Smooth muscle cell (in vitro differentiated cells): ENCODE results near the gene CYP27B1. TPM values are rescaled to one million over a fixed set of nuclear protein-coding genes. Genes with fewer than 3 reads are reported as not detected.

ENCODE experiments used
- DNase-seq: peaks from one replicate; lab custom pipeline; 2025; ENCODE audit not compliant: unreplicated experiment; lab: John Stamatoyannopoulos, UW
- H2AFZ ChIP-seq: fragments of 200-600 bp; sonication (generic); 2 replicates; pipeline ENCODE4 v1.6.0; 2016; ENCODE audit warnings: antibody characterized with exemption, low read depth, mild to moderate bottlenecking
- H3F3A ChIP-seq: fragments of 200-600 bp; sonication (generic); 2 replicates; pipeline ENCODE4 v1.6.0; 2017; ENCODE audit warnings: antibody characterized with exemption, low read depth
- H3K27ac ChIP-seq: fragments of 200-600 bp; sonication (generic); 2 replicates; pipeline ENCODE4 v1.5.1; 2016; ENCODE audit warnings: low read depth, mild to moderate bottlenecking
- H3K27me3 ChIP-seq: fragments of 200-600 bp; sonication (generic); 2 replicates; pipeline ENCODE4 v1.6.1; 2016; ENCODE audit warnings: low read depth, mild to moderate bottlenecking
- H3K36me3 ChIP-seq: fragments of 200-600 bp; sonication (generic); 2 replicates; pipeline ENCODE4 v1.5.1; 2016; ENCODE audit warnings: low read depth
- H3K4me1 ChIP-seq: fragments of 200-600 bp; sonication (generic); 2 replicates; pipeline ENCODE4 v1.5.1; 2016; ENCODE audit warnings: low read depth
- H3K4me2 ChIP-seq: fragments of 200-600 bp; sonication (generic); 2 replicates; pipeline ENCODE4 v1.6.0; 2016; ENCODE audit warnings: mild to moderate bottlenecking
- H3K4me3 ChIP-seq: fragments of 200-600 bp; sonication (generic); 2 replicates; pipeline ENCODE4 v1.5.1; 2016; ENCODE audit warnings: mild to moderate bottlenecking
- H3K79me2 ChIP-seq: fragments of 200-600 bp; sonication (generic); 2 replicates; pipeline ENCODE4 v1.6.0; 2016; ENCODE audit warnings: low read depth, mild to moderate bottlenecking
- H3K9ac ChIP-seq: fragments of 200-600 bp; sonication (generic); 2 replicates; pipeline ENCODE4 v1.6.0; 2016; ENCODE audit warnings: low read depth
- H3K9me3 ChIP-seq: fragments of 200-600 bp; sonication (generic); replicated peaks from 2 replicates; pipeline ENCODE4 v1.5.1; 2016; ENCODE audit warnings: low read depth
- H4K20me1 ChIP-seq: fragments of 200-600 bp; sonication (generic); 2 replicates; pipeline ENCODE4 v1.6.0; 2016; ENCODE audit warnings: low read depth
- CTCF ChIP-seq: fragments of 200-600 bp; sonication (generic); IDR thresholded peaks from 2 replicates; pipeline ENCODE4 v1.5.1; 2017; ENCODE audit warnings: borderline replicate concordance, mild to moderate bottlenecking, antibody characterized with exemption; ENCODE audit not compliant: insufficient read depth, poor library complexity, severe bottlenecking
- WGBS: methylation state at CpG from one replicate; pipeline ENCODE4 v1.1.7; 2016; ENCODE audit warnings: low lambda C conversion rate; 5-methylcytosine and 5-hydroxymethylcytosine counted together
- polyA plus RNA-seq: library from polyadenylated mRNA; unstranded; fragments of >200 nt; fragmentation: Nextera tagmentation; extraction: Ambion mirVana; gene quantifications from 2 replicates; pipeline ENCODE4 v1.2.1, GENCODE V29; 2016
- total RNA-seq: library from RNA; depleted of rRNA; stranded (reverse); fragments of >200 nt; gene quantifications from 2 replicates; pipeline ENCODE4 v1.2.3, GENCODE V29; 2014

Gene CYP27B1
- total and polyA plus RNA-seq, 2 experiments from 2014 or later = 0.81 to 1.7 TPM

DNA sequence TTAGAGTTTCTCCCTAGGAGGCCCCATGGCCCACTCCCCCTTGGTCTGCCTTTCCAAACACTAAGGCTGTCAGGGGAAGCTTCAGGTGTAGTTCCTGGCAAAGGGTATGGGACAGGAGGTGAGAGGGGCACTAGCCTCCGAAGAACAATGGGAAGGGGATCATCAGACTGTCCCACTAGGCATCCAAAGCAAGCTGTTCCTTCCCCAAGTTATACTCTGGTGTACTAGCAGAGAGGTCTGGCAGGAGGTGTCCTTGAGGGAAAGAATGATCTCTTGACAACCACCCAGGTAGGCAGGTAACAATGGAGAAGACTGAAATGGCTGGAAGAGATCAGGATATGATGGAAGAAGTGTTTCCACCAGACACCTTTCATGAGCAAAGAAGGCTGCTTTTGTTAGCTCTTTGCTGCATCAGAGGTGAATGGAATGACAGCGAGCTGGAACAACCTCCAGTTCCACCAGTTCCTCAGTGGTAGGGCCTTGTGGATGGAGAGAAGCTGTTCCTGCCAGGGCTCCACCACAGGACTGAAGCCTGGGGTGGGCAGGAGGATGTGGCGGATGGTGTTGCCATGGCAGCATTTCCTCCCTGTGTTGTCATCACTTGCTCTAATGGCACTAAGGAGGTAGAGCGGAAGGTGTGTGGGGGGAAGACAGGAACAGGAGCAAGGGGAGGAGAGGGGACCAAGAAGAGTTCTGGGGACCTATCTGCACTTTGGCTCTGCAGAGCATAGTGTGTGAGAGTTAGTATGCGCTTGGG lies 26.0 kb downstream of the CYP27B1 start:
- Histone ChIP-seq H3K27me3 (peaks cover 74% of the 10 kb centered on the region), H3K9me3 (no peaks in the 10 kb centered on the region), H2AFZ (no peak overlapping the region), H4K20me1 (no peaks in the 10 kb centered on the region), H3K4me3 (no peak overlapping the region), H3K27ac (no peak overlapping the region), H3K4me2 (no peak overlapping the region), H3F3A (peaks cover 6% of the 10 kb centered on the region), H3K79me2 (no peaks in the 10 kb centered on the region), H3K4me1 (peaks cover 16% of the 10 kb centered on the region), H3K36me3 (no peaks in the 10 kb centered on the region), H3K9ac (no peak overlapping the region)
- 75% methylated on average over 5 of the region's 5 CpGs for WGBS
- no peak for TF ChIP-seq CTCF
- DNase-seq = no peak

DNA sequence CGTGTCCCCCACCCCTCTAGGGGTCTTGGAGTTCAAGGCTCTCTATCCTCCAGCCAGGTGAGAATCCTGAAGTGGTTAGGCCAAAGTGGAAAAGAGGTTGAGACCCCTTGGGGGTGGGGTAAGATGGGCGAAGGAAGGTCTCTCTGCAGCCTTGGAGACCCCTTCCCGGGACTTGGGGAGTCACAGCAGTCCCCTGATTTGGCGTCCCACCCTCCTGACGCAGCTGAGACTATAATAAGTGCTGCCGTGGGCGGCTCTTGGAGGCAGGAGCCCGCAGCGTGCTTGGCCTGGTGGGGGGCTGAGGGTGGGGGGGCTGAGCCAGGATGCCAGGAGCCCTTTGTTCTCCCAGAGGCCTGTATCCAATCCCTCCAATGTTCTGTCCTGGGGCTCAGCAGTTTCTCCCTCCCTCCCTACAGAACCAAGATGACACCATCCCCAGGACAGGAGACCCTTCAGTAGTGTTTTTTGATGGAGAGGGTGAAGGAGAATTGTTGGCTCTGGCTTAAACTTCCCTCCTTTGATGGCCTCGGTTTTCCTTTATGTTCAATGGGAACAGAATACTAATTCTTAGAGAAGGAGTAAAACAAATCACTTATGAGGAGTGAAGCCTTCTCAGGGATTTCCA lies 26.9 kb downstream of the CYP27B1 start:
- Histone ChIP-seq H2AFZ (no peak overlapping the region), H3K36me3 (no peaks in the 10 kb centered on the region), H4K20me1 (no peaks in the 10 kb centered on the region), H3F3A (no peaks in the 10 kb centered on the region), H3K4me1 (peaks cover 17% of the 10 kb centered on the region), H3K4me3 (no peak overlapping the region), H3K27ac (no peak overlapping the region), H3K9ac (no peak overlapping the region), H3K9me3 (no peaks in the 10 kb centered on the region), H3K79me2 (no peaks in the 10 kb centered on the region), H3K4me2 (no peak overlapping the region), H3K27me3 (peaks cover 82% of the 10 kb centered on the region)
- WGBS = 34% methylated on average over 10 of the region's 10 CpGs
- DNase-seq = no peak
- TF ChIP-seq CTCF = no peak

DNA sequence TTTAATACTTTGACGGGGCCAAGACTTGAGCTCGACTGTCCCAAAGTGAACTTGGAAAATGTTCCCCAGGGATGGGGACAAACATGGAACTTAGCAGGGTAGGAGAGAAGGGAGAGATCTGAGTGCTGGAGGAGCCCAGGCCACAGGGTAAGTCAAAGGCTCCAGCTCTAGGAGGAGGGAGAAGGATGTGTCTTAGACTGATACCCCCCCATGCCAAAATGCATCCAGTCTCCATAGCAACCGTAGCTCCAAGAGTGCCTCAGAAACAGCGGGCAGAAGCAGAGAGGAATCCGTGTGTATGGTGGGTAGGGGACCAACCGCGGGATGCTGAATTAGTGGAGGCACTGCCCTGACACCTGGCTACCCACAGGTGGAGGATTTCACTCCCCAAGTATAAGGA lies 27.5 kb downstream of the CYP27B1 start:
- peaks cover 17% of the 10 kb centered on the region for H3K4me1 ChIP-seq
- H3K4me3 ChIP-seq = no peak overlapping the region
- H2AFZ ChIP-seq = no peak overlapping the region
- no peak for TF ChIP-seq CTCF
- H3K79me2 ChIP-seq = no peaks in the 10 kb centered on the region
- no peaks in the 10 kb centered on the region for H3K36me3 ChIP-seq
- no peaks in the 10 kb centered on the region for H4K20me1 ChIP-seq
- no peak overlapping the region for H3K4me2 ChIP-seq
- H3F3A ChIP-seq = no peaks in the 10 kb centered on the region
- peaks cover 88% of the 10 kb centered on the region for H3K27me3 ChIP-seq
- H3K27ac ChIP-seq = no peak overlapping the region
- no peak overlapping the region for H3K9ac ChIP-seq
- no peaks in the 10 kb centered on the region for H3K9me3 ChIP-seq
- DNase-seq = no peak
- 41% methylated on average over 7 of the region's 7 CpGs for WGBS
